PFSK-1 (cell line): ENCODE data around the gene GNAT3.

Source experiments
- POLR2AphosphoS5 ChIP-seq: IDR thresholded peaks from 2 replicates; pipeline ENCODE4 v1.6.1; 2012; ENCODE audit warnings: low read depth, mild to moderate bottlenecking, control low read depth, low read length, moderate library complexity
- REST ChIP-seq, 2 experiments: IDR thresholded peaks; 2 replicates each; pipeline versions ENCODE4 v1.6.1 to v1.8.0; 2011 to 2012; ENCODE audit warnings: low read depth in 2 of 2, low read length in 2 of 2, control low read depth in 1 of 2, inconsistent platforms in 1 of 2, mild to moderate bottlenecking in 1 of 2, moderate library complexity in 1 of 2; ENCODE audit not compliant: insufficient read depth in 1 of 2
- TAF1 ChIP-seq: IDR thresholded peaks from 2 replicates; pipeline ENCODE4 v1.6.1; 2012; ENCODE audit warnings: low read length, control low read depth, borderline replicate concordance; ENCODE audit not compliant: insufficient read depth

GRCh38 chr7:80481196-80481884 is 30.5 kb downstream of the GNAT3 start:
- TF ChIP-seq REST (IDR thresholded peaks at IDR 0.05; ENCODE audit: insufficient read depth in 1 of 2, low read depth in 2 of 2, low read length in 2 of 2) = no peak
- TF ChIP-seq POLR2AphosphoS5 = no peak
- TF ChIP-seq TAF1 = no peak
